ENCODE data around the gene LRRC14B.

Gene LRRC14B

DNA sequence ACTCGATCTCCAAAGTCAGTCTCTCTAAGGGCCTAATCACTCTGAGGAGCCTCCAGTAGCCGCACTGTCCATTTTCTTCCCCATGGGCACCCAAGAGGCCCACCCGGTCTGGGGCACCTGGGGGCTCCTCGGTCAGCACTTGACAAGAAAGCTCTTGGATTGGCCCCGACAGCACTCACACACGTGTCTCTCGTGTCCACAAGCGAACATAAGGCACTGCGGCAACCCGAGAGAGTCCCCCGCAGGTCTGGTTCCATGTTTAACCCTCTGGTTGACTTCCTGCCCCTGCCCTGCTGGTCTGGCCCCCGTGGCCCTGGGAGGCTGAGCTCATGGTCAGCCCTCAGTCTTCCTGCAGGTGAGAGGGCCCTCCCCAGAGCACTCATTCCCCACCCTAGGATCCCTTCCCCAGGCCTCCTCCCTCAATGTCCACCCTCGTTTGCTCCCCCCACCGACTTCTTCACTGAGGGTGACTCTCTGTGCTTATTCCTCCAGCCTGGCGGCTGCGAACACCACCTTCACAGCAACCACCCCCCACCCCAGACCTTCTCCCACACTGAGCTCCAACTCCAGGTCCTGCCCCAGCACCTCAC is 16.3 kb upstream of the LRRC14B start:
- DNase-seq (ENCODE audit: low read depth), result no peak

DNA sequence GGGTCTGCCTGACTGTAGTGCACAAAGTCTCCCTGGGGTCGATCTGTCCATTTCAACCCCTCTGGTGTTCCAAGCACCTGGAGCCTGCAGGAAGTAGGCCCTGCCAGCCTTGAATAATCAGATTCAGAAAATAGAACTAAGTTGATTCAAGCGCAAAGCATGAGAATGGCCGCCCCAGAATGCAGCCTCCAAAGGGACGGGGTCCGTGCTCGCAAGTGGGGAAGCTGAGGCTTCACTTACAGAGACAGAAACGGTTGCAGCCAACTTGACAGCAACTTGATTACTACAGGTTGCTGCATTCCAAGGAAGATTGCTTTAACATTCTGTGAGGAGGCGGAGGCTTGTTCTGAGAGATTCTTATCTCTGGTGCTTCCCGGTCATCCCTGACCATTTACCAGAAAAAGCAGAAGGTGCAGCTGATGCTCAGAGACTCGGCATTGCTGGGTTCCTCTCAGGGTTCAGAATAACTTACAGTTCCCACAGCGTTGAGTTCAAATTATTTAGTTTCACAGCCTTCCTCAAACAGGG is 14.9 kb upstream of the LRRC14B start:
- DNase-seq (ENCODE audit: low read depth), result no peak

DNA sequence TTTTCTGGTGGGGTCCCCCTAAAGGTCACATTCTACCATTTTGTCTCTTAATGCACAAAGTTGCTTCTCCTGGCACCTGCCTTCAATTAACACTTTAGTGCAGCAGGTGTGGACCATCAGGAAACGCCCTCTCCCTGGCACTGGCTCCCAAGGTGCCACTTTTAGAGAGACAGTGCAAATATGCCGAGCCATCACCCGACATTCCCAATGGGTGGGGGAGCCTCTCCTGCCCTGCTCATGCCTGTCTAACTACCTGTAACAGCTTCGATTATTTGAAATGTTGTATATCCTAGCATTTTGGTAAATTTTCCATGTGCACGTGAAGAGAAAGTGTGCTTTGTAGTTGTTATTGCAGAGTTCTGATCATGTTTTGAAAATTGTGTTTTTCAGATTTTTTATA is 13.2 kb upstream of the LRRC14B start:
- DNase-seq (ENCODE audit: low read depth), result no peak

DNA sequence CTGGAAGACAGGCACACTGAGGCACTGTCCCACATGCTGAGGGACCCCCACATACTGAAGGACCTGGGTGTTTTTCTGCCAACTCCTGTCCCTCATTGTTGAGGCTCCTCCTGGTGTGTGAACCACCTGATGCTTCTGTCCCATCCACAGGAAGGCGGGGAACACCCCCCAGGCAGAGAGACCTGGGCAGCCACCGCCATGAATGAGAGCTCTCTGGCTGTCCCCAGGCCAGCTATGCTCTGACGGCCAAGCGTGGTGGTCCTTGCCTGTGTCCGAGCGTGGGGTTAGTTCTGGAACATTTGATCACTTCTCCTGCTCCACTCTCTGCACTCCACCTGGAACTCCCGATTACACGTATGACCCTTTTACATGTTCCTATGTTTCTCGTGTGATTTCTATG is 11.9 kb upstream of the LRRC14B start:
- DNase-seq (ENCODE audit: low read depth), result no peak

DNA sequence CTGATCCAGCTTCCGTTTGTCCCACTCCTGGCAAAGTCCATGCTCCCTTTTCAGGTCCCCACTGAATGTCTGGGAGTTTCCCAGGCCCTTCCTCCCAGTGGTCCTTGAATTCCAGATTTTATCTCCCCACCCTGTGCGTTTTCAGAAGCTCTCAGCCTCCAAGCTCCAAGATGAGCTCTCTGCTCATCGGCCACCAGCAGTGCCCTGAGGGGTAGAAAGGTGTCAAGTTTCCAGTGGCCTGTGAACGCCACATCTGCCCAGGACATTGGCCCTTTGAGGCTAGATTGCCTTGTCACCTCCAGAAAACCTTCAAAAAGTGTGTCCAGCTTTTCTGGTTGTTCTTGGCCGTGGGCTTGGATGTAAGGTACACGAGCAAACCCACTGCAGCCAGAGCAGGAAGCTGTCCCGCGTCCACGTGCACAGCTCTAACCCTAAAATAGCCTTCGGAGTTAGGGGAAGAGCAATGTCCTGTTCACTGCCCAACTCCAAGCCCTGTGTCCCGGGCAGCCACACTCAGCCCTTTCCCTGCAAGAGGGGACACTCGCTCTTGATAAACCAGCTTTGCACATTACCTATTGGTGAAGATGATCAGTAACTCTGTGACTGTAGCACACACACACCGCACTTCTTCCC is 10.9 kb upstream of the LRRC14B start:
- no peak for DNase-seq (ENCODE audit: low read depth)

DNA sequence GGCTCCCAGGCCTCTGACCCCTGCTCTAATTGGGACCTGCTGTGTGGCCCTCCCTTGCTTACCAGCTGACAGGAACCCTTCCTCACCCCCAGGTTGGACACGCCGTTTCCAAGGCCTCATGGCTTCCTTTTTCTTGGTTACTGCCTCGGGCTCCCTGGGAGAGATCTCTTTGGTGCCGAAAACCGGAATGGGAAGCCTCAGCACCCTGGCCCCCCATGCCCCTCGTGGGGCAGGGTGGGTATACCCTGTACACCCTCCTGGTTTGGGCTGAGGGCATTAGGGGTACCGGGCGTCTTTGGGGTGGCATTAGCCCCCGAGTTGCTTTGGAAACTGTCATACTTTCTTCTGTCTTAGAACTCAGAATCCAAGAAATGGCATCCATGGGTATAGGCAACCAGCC is 10.1 kb upstream of the LRRC14B start:
- no peak for DNase-seq (ENCODE audit: low read depth)

DNA sequence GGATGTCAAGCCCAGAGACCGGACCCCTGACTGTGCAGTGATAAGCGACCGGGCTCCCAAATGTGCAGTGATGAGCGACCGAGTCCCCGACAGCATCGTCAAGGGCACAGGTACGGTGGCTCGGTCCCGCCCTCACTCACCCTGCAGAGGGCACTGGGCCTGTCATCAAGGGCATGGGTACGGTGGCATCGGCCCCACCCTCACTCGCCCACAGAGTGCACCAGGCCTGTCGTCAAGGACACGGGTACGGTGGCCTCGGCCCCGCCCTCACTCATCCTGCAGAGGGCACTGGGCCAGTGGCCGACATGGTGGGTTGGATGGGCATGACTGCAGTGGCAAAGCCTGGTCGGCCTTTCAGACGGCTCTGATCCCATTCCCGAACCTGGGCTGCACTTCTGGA is 9.7 kb upstream of the LRRC14B start:
- DNase-seq (ENCODE audit: low read depth), result no peak

DNA sequence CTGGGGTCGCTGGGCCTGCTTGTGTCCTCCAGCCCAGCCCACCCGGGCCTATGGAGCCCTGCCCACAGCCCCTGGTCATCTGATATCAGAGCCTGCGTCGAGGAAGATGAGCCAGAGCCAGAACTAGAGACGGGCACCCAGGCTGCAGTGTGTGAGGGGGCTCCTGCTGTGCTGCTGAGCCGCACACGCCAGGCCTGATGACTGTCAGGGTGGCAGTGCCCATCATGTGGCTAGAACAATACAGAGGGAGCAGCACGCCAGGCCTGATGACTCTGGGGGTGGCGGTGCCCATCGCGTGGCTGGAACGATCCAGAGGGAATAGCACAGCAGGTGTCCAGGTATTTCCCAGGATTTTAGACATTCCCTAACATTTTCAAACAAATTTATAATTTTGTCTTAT is 9.2 kb upstream of the LRRC14B start:
- no peak for DNase-seq (ENCODE audit: low read depth)

DNA sequence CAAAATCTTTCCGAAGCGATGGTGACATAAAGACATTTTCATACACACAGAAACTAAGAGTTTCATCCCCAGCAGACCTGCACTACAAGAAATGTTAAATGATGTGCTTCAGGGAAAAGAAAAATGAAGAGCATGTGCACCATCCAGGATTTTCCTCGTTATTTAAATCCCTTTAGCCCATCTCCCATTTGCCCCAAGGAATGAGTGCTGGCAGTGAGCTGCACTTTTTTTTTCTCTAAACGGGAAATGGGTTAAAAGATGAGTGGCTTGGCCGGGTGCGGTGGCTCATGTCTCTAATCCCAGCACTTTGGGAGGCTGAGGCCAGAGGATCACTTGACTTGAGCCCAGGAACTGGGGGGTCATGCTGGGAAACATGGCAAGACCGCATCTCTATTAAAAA is 6.8 kb upstream of the LRRC14B start:
- DNase-seq (ENCODE audit: low read depth), result no peak

DNA sequence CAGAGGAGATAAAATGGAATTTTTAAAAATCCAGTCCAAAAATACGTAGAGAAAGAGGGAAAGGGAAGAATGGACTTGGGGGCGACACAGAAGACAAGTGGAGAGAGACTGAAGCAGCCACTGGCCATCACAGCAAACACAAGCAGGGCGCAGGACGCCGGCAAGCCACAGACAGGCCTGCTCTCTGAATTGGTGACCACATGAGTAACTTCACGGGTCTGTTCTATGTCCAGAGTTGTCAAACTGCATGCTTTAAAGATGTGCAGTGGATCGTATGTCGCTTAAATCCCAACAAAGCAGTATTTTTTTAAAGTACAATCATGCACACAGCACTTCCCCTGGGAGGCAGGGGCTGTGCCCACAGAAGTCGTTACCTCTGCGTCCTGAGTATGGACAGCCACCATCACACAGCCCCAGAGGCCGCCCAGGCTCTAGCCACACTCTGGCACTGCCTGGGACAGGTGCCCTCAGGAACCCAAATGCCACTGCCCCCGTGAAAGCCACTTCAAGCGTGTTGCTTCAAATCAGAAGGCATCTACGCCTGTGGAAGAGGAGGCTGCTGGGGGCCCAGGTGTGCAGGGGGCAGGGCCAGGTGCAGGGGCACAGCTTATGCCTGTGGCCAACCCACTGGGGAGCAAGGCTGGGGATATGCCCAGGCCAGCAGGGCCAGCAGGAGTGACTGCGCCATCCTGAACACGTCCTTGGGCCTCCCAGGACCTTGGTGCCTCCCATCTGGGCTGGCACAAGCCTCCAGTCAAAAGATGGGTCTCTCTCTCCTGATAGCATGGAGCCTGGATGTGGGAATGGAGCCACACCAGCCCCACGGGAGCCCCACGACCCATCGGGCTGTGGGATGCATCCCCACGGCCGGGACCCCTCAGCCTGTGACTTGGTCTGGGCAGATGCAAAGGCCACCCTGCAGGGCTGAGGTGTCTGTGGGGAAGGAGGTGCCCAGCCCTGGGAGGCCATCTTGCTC is 5.9 kb upstream of the LRRC14B start:
- no peak for DNase-seq (ENCODE audit: low read depth)

DNA sequence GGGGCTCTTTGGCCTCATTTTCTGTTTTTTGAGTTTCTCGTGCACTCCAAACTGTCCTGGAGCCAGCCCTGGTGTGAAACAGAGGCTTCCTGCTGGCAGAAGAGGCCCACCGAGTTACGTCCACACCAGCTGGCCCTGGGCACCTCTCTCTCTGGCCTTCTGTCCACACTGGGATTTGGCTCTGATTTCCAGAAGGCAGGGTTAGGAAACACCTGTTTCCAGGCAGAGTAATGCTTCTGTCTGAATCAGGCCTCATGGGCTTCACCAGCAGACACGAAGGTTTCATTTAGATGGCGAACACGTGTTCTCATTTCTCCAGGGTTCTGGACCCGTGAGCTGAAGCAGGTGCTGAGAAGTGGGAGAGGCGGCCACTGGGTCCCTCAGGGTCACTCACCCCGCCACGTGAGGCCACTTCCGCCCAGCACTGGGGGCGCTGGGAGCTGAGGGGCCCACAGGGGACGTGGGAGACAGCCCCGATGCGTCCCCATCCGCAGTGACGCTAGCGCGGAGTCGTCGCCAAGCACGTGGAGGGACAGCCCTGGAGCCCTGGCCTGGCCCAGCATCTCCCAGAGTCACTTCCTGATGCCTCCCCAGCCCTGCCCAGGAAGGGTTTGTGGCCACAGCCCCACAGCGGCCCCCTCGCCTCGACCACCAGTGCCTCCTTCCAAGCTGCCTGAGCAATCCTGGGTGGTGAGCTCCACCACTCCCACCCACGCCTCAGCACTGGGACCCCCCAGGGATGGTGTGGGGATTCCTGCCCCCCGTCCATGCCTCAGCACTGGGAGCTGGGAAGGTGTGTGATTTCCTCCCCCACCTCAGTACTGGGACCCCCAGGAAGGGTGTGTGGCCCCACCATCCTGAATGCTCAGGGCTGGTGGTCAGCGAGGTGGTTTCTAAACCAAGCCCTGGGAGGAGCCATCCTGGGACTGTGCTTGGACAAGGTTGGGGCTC is 4.9 kb upstream of the LRRC14B start:
- no peak for DNase-seq (ENCODE audit: low read depth)

DNA sequence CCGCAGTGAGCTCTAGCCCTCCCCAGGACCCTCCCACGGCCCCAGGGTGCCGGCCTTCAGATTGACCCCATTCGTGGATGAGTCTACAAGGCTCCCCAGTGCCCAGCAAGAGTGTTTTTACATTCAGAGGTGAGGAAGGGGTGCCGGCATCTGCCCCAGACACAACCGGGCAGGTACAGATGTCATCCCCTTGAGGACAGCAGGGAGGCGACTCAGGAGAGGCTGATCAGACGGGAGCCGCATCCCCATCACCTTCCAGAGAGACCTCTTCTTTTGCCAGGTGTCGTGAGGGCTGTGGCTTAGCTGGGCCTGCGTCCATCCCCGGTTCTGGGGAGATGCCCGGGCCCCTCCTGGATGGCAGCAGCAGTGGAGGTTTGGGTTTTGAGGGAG is 4.3 kb upstream of the LRRC14B start:
- no peak for DNase-seq (ENCODE audit: low read depth)

DNA sequence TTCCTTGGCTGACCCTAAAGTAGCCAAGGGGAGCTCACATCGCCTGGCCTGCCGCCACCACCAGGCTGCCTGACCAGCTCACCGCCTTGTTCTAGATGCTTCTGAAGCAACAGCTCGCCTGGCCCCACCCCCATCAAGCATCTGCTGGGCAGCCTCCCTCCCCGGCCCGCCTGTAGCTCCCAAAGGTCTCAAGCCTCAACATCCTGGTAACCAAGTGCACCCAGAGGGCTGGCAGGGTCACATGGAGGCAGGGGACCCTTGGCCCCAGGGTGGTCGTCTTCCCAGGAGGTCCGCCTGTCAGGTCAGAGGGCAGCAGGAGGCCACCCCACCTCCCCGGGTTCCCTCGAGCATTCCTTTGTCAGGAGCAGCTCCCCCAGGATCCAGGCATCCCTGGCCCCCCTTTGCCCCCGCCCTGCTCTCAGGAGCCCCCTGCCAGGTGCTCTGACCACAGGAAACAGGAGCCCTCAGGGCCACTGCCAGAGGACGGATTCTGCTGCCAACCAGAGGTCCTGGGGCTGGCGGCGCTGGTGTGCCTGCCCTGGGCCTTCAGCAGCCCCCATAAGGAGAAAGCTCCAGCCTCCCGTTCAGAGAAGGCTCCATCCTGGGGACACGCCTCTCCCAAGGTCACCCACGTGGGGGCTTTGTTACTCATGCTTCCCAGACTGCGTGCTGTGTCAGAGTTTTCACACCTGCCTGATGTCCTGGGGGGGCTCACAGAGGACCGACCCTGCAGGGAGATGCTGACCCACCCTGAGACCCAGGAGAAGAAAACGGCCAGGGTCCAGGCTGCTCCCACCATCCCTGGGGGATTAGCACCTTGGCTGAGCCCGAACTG is 3.5 kb upstream of the LRRC14B start:
- DNase-seq (ENCODE audit: low read depth), result peak; percentile 33

DNA sequence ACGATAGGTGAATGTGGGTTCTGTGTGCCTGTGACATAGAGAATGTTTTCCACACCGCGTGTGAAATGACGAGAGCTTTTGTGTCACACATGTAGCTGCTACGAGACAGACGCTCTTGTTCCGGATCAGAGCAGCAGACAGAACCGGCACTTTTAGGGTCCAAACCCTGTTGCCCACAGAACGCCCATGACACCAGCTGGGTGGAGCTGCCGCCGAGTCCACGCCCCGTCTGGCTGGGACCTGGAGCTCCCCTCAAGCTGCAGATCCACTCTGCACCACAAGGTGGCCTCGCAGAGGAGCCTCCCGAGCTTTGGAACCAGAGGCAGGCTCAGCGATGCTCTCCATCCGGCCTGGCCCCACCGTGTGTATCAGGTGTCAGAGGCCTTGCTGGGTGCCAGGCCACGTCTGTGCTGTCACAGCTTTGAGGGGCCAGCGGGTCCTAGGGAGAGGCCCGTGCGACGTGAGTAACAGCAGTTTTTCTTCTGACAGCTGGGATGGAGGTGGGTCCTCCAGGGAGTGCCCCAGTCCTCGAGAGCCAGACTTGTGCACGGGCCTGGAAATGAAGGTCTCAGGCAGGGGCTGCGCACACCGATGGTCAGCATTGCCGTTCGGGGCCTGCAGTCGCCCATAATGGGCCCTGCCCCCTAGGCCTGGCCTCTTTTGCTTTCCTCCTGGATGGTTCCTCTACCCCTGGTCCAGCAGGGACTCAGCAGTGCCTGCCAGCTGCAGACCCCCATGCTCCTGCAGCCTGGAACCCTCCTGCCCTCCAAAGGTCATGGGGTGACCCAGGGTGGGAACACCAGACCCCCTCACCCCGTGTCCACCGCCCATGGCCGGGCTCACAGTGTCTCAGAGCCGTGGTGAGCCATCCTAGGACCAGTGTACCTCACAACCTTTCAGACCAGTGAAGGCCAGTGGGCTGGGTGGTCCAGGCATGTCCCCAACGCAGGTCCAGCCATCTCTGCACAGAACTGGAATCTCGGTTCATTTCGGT is 2.5 kb upstream of the LRRC14B start:
- peak; percentile 88 for DNase-seq (ENCODE audit: low read depth)

DNA sequence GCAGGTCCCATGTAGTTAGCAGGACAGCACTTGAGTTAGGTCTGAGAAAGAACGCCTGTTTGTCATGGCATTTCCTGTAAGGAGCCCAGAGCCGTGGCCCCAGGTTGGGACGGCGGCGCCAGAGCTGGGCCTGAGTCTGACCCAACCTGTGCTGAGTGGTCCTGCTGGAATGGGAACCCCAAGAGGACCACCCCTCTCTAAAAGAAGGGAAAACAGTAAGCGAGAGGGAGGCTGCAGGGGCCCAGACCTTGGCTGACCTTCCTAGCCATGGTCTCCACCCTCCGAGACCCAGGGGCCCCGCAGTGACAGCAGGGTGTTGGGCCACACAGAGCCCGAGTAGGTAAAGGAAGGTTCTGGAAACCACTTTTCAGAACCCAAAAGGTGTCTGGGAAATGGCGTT is 1.8 kb upstream of the LRRC14B start:
- no peak for DNase-seq (ENCODE audit: low read depth)

DNA sequence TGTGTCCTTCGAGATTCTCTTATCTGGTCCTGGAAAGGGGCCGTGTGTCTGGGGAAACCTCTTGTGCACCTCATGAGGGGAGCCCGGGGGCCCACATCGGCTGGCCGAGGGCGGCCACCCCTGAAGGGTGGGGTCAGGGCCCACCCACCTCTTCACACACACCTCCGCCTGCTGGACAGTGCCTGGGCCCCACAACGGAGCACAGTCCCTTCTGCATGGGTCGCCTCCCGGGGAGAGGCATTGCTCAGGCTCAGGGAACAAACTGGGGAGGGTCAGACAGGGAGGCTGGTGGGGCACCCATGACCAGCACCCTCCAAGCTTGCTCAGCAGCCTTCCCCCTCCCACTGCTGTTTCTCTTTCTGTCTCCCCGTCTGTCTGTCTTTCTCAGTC is 1.3 kb upstream of the LRRC14B start:
- no peak for DNase-seq (ENCODE audit: low read depth)

DNA sequence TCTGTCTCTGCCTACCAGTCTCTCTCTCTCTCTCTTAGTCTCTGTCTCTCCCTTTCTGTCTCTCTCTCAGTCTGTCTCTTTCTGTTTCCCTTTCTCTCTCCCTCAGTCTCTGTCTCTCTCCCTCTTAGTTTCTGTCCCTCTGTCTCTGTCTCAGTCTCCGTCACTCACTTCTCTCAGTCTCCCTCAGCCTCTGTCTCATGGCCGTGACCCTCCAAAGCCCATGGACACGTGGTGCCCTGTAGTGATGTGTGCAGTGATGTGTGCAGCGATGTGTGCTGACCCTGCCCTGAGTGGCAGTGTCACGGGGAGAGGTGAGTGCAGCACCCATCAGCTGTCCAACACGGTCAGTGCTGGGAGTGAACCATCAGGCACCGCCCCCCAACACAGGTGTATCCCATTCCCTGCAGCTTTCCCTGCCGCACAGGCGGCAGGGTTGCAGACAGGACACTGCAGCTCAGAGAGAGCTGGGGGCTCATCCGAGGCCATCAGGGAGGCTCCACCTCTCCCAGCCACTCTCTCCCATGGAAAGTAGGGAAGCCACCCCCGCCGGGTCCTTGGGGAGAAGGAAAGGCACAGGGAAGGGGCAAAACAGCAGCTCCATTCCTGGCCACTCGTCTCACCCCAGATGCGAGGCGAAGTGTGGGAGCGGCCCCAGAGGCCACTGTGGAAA is 794 bp upstream of the LRRC14B start:
- no peak for DNase-seq (ENCODE audit: low read depth)

DNA sequence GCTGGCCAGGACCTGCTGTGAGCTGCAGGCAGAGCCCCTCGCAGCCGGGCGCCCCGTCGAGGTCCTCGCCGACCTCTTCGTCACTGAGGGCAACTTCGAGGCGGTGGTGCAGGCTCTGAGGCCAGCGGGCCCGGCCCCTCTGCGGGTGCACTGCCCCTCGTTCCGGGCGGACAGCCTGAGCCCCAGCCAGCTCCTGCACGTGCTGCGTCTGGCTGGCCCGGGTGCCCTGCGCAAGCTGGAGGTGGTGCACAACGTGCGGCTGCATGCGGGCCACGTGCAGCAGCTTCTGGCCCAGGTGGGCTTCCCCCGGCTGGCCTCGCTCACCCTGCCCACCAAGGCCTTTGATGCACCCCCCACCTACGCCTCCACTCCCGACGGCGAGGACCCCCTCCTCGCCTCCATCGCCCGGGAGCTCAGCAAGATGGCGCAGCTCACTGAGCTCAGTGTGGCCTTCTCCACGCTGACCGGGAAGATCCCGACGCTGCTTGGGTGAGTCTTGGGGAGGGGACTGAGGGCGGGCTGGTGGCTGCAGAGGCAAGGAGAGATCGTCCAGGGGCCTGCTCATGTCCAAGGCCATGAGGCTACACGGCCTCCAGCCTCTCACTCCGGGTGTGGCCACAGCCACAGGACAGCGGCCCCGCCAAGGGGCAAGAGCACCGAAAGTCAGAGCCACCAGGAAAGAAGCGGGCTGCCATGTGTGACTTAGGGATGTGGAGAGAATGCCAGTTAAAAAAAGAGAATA is 825 bp downstream of the LRRC14B start:
- DNase-seq (ENCODE audit: low read depth), result no peak

DNA sequence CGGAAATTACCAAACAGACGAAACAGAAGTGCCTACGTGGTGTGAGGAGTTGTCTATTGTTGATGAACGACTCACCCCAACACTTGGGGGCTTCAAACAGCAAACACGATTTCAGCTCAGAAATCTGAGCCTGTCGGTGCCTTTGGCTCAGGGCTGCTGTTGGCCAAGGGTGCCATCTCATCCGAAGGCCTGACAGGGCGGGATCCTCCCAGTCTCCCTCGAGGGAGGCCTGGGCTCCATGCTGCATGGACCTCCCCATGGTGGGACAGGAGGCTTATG is 1.3 kb downstream of the LRRC14B start:
- DNase-seq (ENCODE audit: low read depth), result no peak
